OCI-LY1 (cell line): ENCODE measurements around the gene TECTA.

ENCODE experiments used
- CTCF ChIP-seq: fragments of 200-600 bp; sonication (generic), shearing (Covaris generic); IDR thresholded peaks from 2 replicates; pipeline ENCODE4 v1.5.1; 2017; ENCODE audit warnings: mild to moderate bottlenecking, antibody characterized with exemption, low read length, moderate library complexity, mixed read lengths
- EZH2 ChIP-seq: fragments of 200-600 bp; sonication (generic), shearing (Covaris generic); IDR thresholded peaks from 2 replicates; pipeline ENCODE4 v1.8.0; 2017; ENCODE audit warnings: borderline replicate concordance, mixed run types, mild to moderate bottlenecking, antibody characterized with exemption, low read length, moderate library complexity, mixed read lengths

- TF ChIP-seq CTCF (no peak), EZH2 (no peak)
These were observed 43.1 kb upstream of the TECTA start for GRCh38 chr11:121057922-121058321.
